OCI-LY7 (cell line): ENCODE data around the gene AIMP1. TPM values are rescaled to one million over a fixed set of nuclear protein-coding genes. Genes with fewer than 3 reads are reported as not detected.
A peak's percentile ranks its signal among the peaks of the same experiment; 100 is the strongest.

Experiments
- BruUV-seq: library from RNA; stranded (reverse); fragments of 400-500 nt; replicated peaks from 2 replicates; lab custom pipeline; 2021; lab: Mats Ljungman, UMichigan
- CTCF ChIA-PET: fragments of 300-600 bp; sonication (Branson Sonifier 250); formaldehyde crosslinking; loops from one replicate; lab custom pipeline; 2022; ENCODE audit warnings: antibody characterized with exemption; ENCODE audit not compliant: unreplicated experiment; lab: Charles Lee
- POLR2A ChIA-PET: fragments of 300-600 bp; sonication (Branson Sonifier 250); formaldehyde crosslinking; loops from one replicate; lab custom pipeline; 2022; ENCODE audit warnings: antibody characterized with exemption; lab: Charles Lee
- DNase-seq: peaks from one replicate; pipeline ENCODE4 v3.0.0-alpha.2; 2015; ENCODE audit warnings: low spot score
- H2AFZ ChIP-seq: fragments of 200-600 bp; sonication (generic), shearing (Covaris generic); 2 replicates; pipeline ENCODE4 v1.6.1; 2014; ENCODE audit warnings: mild to moderate bottlenecking, antibody characterized with exemption, low read length, moderate library complexity
- H3K27ac ChIP-seq: fragments of 200-600 bp; sonication (generic); 2 replicates; pipeline ENCODE4 v1.5.1; 2014; ENCODE audit warnings: mixed run types, low read depth, mild to moderate bottlenecking, moderate library complexity, low read length, inconsistent platforms; ENCODE audit not compliant: poor library complexity, severe bottlenecking
- H3K36me3 ChIP-seq: fragments of 200-600 bp; sonication (generic); 2 replicates; pipeline ENCODE4 v1.6.1; 2014; ENCODE audit warnings: mild to moderate bottlenecking, antibody characterized with exemption, low read length, moderate library complexity, mixed read lengths; ENCODE audit not compliant: insufficient read depth
- H3K4me1 ChIP-seq: fragments of 200-600 bp; sonication (generic); 2 replicates; pipeline ENCODE4 v1.5.1; 2014; ENCODE audit warnings: mild to moderate bottlenecking, low read length; ENCODE audit not compliant: insufficient read depth, poor library complexity, severe bottlenecking
- H3K4me2 ChIP-seq: fragments of 200-600 bp; sonication (generic); 2 replicates; pipeline ENCODE4 v1.6.1; 2014; ENCODE audit warnings: mild to moderate bottlenecking, low read length
- H3K4me3 ChIP-seq: fragments of 200-600 bp; sonication (generic); 2 replicates; pipeline ENCODE4 v1.5.1; 2014; ENCODE audit warnings: mild to moderate bottlenecking, low read depth, low read length; ENCODE audit not compliant: poor library complexity, severe bottlenecking
- H3K79me2 ChIP-seq: fragments of 200-600 bp; sonication (generic); 2 replicates; pipeline ENCODE4 v1.6.1; 2016; ENCODE audit warnings: low read depth, mild to moderate bottlenecking, low read length, moderate library complexity, mixed read lengths; ENCODE audit not compliant: insufficient read depth
- H3K9me2 ChIP-seq: fragments of 200-600 bp; sonication (generic); 2 replicates; pipeline ENCODE4 v1.6.1; 2016; ENCODE audit warnings: mild to moderate bottlenecking, low read length, mixed read lengths; ENCODE audit not compliant: insufficient read depth
- H3K9me3 ChIP-seq: fragments of 200-600 bp; sonication (generic); 2 replicates; pipeline ENCODE4 v1.6.1; 2014; ENCODE audit warnings: mild to moderate bottlenecking, mixed run types, low read length, mixed read lengths
- H4K20me1 ChIP-seq: fragments of 200-600 bp; sonication (generic); 2 replicates; pipeline ENCODE4 v1.6.1; 2014; ENCODE audit warnings: mild to moderate bottlenecking, antibody characterized with exemption, low read length, moderate library complexity, mixed read lengths; ENCODE audit not compliant: insufficient read depth
- EZH2phosphoT487 ChIP-seq: fragments of 200-600 bp; sonication (generic); IDR thresholded peaks from 2 replicates; pipeline ENCODE4 v1.6.1; 2018; ENCODE audit warnings: low read depth, borderline replicate concordance, mild to moderate bottlenecking, mixed run types, antibody characterized with exemption, low read length, moderate library complexity, mixed read lengths
- intact Hi-C: fragments of 100-400 bp; cut with micrococcal nuclease; formaldehyde crosslinking; loops from one replicate; pipeline ENCODE4 v1.10.0; 2022; ENCODE audit not compliant: unreplicated experiment
- total RNA-seq, 2 experiments: library from RNA; depleted of rRNA in 1 of 2; stranded (reverse); fragments of >200 nt in 1 of 2; shearing (Covaris generic) in 1 of 2; gene quantifications; 2 replicates each; pipeline ENCODE4 v1.2.3, GENCODE V29; 2014 to 2022
- TF ChIP-seq, protein P1 (sequence below): fragments of 200-600 bp; sonication (generic); conservative IDR thresholded peaks from 2 replicates; pipeline ENCODE4 v1.5.1; 2014; ENCODE audit warnings: mild to moderate bottlenecking, antibody characterized with exemption, low read length, moderate library complexity, mixed read lengths

Gene AIMP1
- total RNA-seq, 2 experiments from 2014 or later, result 17.4 to 51.7 TPM

DNA sequence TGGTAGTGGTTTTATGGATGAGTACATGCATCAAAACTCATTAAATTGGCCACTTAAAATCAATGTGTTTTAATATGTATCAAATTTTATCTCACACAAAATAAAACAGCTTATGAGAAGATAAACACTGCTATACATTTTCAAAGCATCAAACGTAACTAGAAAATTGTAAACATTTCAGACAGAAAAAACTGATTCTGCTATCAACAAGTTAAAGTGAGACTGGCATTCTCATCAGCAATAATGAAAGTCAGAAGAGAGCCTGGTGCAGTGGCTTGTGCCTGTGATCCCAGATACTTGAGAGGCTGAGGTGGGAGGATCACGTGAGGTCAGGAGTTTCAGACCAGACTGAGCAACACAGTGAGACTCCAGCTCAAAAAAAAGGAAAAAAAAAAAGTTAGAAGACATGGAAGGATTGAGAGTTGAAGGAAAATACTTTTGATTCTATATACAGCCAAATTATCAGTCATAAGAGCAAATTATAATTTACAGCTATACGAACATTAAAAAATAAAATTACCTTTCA is 3.3 kb upstream of the AIMP1 start:
- CTCF ChIA-PET, result no interaction called here

DNA sequence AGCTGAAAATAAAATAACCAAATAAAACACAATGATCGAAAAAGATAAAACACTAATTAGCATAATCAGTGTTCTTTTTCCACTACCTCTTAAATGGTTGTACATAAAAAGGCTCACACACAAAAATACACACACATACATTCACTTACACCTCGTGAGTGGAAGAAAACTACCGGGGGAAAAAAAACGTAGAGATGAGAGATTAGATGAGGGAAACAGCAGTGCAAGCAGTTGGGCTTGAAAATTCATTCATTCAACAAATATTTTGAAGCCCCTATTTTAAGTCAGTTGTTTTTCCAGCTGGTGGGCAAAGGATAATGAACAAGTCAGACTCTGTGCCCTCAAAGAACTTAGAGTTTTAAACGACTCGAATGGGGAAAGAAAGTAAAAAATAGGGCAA is 1.4 kb upstream of the AIMP1 start:
- no peak overlapping the region for H3K27ac ChIP-seq
- no peaks in the 10 kb centered on the region for H3K9me2 ChIP-seq
- TF ChIP-seq, protein P1, sequence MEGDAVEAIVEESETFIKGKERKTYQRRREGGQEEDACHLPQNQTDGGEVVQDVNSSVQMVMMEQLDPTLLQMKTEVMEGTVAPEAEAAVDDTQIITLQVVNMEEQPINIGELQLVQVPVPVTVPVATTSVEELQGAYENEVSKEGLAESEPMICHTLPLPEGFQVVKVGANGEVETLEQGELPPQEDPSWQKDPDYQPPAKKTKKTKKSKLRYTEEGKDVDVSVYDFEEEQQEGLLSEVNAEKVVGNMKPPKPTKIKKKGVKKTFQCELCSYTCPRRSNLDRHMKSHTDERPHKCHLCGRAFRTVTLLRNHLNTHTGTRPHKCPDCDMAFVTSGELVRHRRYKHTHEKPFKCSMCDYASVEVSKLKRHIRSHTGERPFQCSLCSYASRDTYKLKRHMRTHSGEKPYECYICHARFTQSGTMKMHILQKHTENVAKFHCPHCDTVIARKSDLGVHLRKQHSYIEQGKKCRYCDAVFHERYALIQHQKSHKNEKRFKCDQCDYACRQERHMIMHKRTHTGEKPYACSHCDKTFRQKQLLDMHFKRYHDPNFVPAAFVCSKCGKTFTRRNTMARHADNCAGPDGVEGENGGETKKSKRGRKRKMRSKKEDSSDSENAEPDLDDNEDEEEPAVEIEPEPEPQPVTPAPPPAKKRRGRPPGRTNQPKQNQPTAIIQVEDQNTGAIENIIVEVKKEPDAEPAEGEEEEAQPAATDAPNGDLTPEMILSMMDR, result no peak
- TF ChIP-seq EZH2phosphoT487, result no peak
- H3K4me1 ChIP-seq, result peaks cover 24% of the 10 kb centered on the region
- ChIA-PET CTCF (no interaction called here), POLR2A (interaction anchor here (0.6 to 1.3 kb wide), 7 partner anchors 18 to 1557 kb away, joined by 3 to 5 read pairs (median 4); no protein-coding TSS in a partner anchor)
- H3K79me2 ChIP-seq, result peaks cover 68% of the 10 kb centered on the region
- peak overlapping the region; percentile 92 for H3K4me2 ChIP-seq
- intact Hi-C loops, result loop anchor here (5.0 to 10.0 kb wide), 4 partner anchors 600 to 1620 kb away; partner anchors contain the start of genes CYP2U1, PAPSS1 and PPA2
- no peak overlapping the region for H2AFZ ChIP-seq
- BruUV-seq, result no TSS peak
- no peak for DNase-seq
- H4K20me1 ChIP-seq, result peaks cover 12% of the 10 kb centered on the region; the same call in 1 of the 2 replicates
- H3K9me3 ChIP-seq, result no peaks in the 10 kb centered on the region
- peak overlapping the region; percentile 92 for H3K4me3 ChIP-seq
- H3K36me3 ChIP-seq, result peaks cover 11% of the 10 kb centered on the region

More for the DNA sequence above, 3.3 kb upstream of the AIMP1 start:
- TF ChIP-seq, protein P1, result no peak
- TF ChIP-seq EZH2phosphoT487, result no peak
- H3K9me2 ChIP-seq, result no peaks in the 10 kb centered on the region
- H3K27ac ChIP-seq, result no peak overlapping the region
- peaks cover 18% of the 10 kb centered on the region for H3K4me1 ChIP-seq
- peaks cover 49% of the 10 kb centered on the region for H3K79me2 ChIP-seq
- no peaks in the 10 kb centered on the region; the same call in 1 of the 2 replicates for H3K36me3 ChIP-seq
- no TSS peak for BruUV-seq
- POLR2A ChIA-PET, result interaction anchor here (0.6 to 1.3 kb wide), 4 partner anchors 9 to 959 kb away, joined by 3 to 5 read pairs (median 4); no protein-coding TSS in a partner anchor
- H4K20me1 ChIP-seq, result peaks cover 11% of the 10 kb centered on the region; the same call in 1 of the 2 replicates
- intact Hi-C loops, result loop anchor here (10.0 kb wide), 2 partner anchors 598 to 1622 kb away; partner anchors contain the start of gene CYP2U1
- H3K4me2 ChIP-seq, result no peak overlapping the region
- no peak overlapping the region for H2AFZ ChIP-seq
- no peak for DNase-seq
- no peaks in the 10 kb centered on the region for H3K9me3 ChIP-seq
- no peak overlapping the region for H3K4me3 ChIP-seq
